GM18508 (cell line): Measurements from ENCODE around the gene RNF166.

Experiments used
- ATAC-seq: cut with Tn5 transposase; IDR thresholded peaks from one replicate; pipeline ENCODE4 v1.9.1; 2021; ENCODE audit warnings: moderate number of reproducible peaks; ENCODE audit not compliant: insufficient read depth, unreplicated experiment

The RNF166 gene

GRCh38 chr16:88706229-88706964 lies at the start of gene RNF166, which contains the start of gene CTU2:
TSS of gene RNF166 (minus strand) at chr16:88706408. CDS start at chr16:88706325, 83 bp downstream.
TSS of gene CTU2 (plus strand) at chr16:88706503. CDS start at chr16:88706531, 28 bp downstream.
- no peak for ATAC-seq

GRCh38 chr16:88754912-88755744 lies 48.9 kb upstream of the RNF166 start:
- ATAC-seq = no peak

GRCh38 chr16:88754109-88754911 lies 48.1 kb upstream of the RNF166 start:
- no peak for ATAC-seq

- no peak for ATAC-seq
Measured at GRCh38 chr16:88753602-88754001, 47.4 kb upstream of the RNF166 start.

- ATAC-seq = no peak
Measured at GRCh38 chr16:88753191-88753590, 47.0 kb upstream of the RNF166 start.

GRCh38 chr16:88752386-88753002 lies 46.3 kb upstream of the RNF166 start:
- no peak for ATAC-seq

GRCh38 chr16:88750854-88751253 lies 44.6 kb upstream of the RNF166 start:
- ATAC-seq = no peak

GRCh38 chr16:88749358-88749757 lies 43.1 kb upstream of the RNF166 start:
- no peak for ATAC-seq

- no peak for ATAC-seq
Measured at GRCh38 chr16:88748364-88748763, 42.2 kb upstream of the RNF166 start.

GRCh38 chr16:88747588-88748301 lies 41.5 kb upstream of the RNF166 start:
- no peak for ATAC-seq

- ATAC-seq = no peak
Measured at GRCh38 chr16:88746506-88746905, 40.3 kb upstream of the RNF166 start.

- no peak for ATAC-seq
Measured at GRCh38 chr16:88744577-88745521, 38.6 kb upstream of the RNF166 start.

- no peak for ATAC-seq
Measured at GRCh38 chr16:88743693-88744576, 37.7 kb upstream of the RNF166 start.

GRCh38 chr16:88742896-88743605 lies 36.8 kb upstream of the RNF166 start:
- no peak for ATAC-seq

GRCh38 chr16:88741368-88741767 lies 35.2 kb upstream of the RNF166 start:
- ATAC-seq = no peak

- no peak for ATAC-seq
Measured at GRCh38 chr16:88740727-88741055, 34.5 kb upstream of the RNF166 start.
